Measurements from ENCODE around the gene PECR. TPM values are rescaled to one million over a fixed set of nuclear protein-coding genes. Genes with fewer than 3 reads are reported as not detected.
A peak's percentile ranks its signal among the peaks of the same experiment; 100 is the strongest.

Gene PECR
- total RNA-seq, 3 donors from 2014 or later, result 19.6 to 31.8 (median 28.8) TPM

GRCh38 chr2:216108967-216109921 is 27.6 kb upstream of the PECR start, which contains the start of gene XRCC5:
TSS of gene XRCC5 (plus strand) at chr2:216109348. CDS start at chr2:216109437, 89 bp downstream.
- no peak for TF ChIP-seq CTCF (IDR thresholded peaks at IDR 0.05)
- intact Hi-C loops (cut with DNase I, micrococcal nuclease), result no loop called here
- Histone ChIP-seq H3K4me1 (ENCODE audit: low read depth) (peaks cover 14% of the 10 kb centered on the region), H3K9me3 (no peaks in the 10 kb centered on the region), H3K36me3 (ENCODE audit: low read depth) (peaks cover 4% of the 10 kb centered on the region), H3K4me3 (peak within 1 kb of the TSS; percentile 80)
- DNase-seq (peak; percentile 98), ATAC-seq (peak; percentile 99)

- ATAC-seq (no peak), DNase-seq (no peak)
- Histone ChIP-seq H3K9me3 (no peaks in the 10 kb centered on the region), H3K4me1 (ENCODE audit: low read depth) (peaks cover 11% of the 10 kb centered on the region), H3K4me3 (peak overlapping the region; percentile 80), H3K36me3 (ENCODE audit: low read depth) (peaks cover 4% of the 10 kb centered on the region)
- intact Hi-C loops (cut with DNase I, micrococcal nuclease), result no loop called here
- no peak for TF ChIP-seq CTCF (IDR thresholded peaks at IDR 0.05)
Measured at GRCh38 chr2:216108310-216108966, 26.8 kb upstream of the PECR start.

- no peak for DNase-seq
- peaks cover 11% of the 10 kb centered on the region for H3K4me1 ChIP-seq (ENCODE audit: low read depth)
- H3K36me3 ChIP-seq (ENCODE audit: low read depth), result peaks cover 4% of the 10 kb centered on the region
- no peaks in the 10 kb centered on the region for H3K9me3 ChIP-seq
- no peak for TF ChIP-seq CTCF (IDR thresholded peaks at IDR 0.05)
- ATAC-seq, result no peak
- no peak overlapping the region for H3K4me3 ChIP-seq
- intact Hi-C loops (cut with DNase I, micrococcal nuclease), result no loop called here
Measured at GRCh38 chr2:216107760-216108159, 26.2 kb upstream of the PECR start.

- ATAC-seq (no peak), DNase-seq (no peak)
- intact Hi-C loops (cut with DNase I, micrococcal nuclease), result no loop called here
- H3K36me3 ChIP-seq (ENCODE audit: low read depth), result peaks cover 4% of the 10 kb centered on the region
- H3K4me1 ChIP-seq (ENCODE audit: low read depth), result peaks cover 11% of the 10 kb centered on the region
- H3K9me3 ChIP-seq, result no peaks in the 10 kb centered on the region
- no peak overlapping the region for H3K4me3 ChIP-seq
- TF ChIP-seq CTCF (IDR thresholded peaks at IDR 0.05), result no peak
Measured at GRCh38 chr2:216107320-216107719, 25.7 kb upstream of the PECR start.

- no peak for TF ChIP-seq CTCF (IDR thresholded peaks at IDR 0.05)
- Histone ChIP-seq H3K4me3 (no peak overlapping the region), H3K9me3 (no peaks in the 10 kb centered on the region), H3K36me3 (ENCODE audit: low read depth) (peaks cover 4% of the 10 kb centered on the region), H3K4me1 (ENCODE audit: low read depth) (no peaks in the 10 kb centered on the region)
- ATAC-seq (no peak), DNase-seq (no peak)
- intact Hi-C loops (cut with DNase I, micrococcal nuclease), result no loop called here
Measured at GRCh38 chr2:216104691-216105090, 23.1 kb upstream of the PECR start.

Measured in mucosa of descending colon (tissue), 3 donors.